HEK293 (cell line): Measurements from ENCODE around the gene LTC4S.
A peak's percentile ranks its signal among the peaks of the same experiment; 100 is the strongest.

ENCODE experiments used
- BCL11A ChIP-seq: fragments of 450-650 bp; formaldehyde crosslinking; IDR thresholded peaks from 2 replicates; pipeline ENCODE4 v1.5.1; 2016; ENCODE audit warnings: low read depth, missing biosample characterization, missing genetic modification characterization
- GLIS2 ChIP-seq: fragments of 450-650 bp; formaldehyde crosslinking; IDR thresholded peaks from 2 replicates; pipeline ENCODE4 v1.5.1; 2016; ENCODE audit warnings: missing biosample characterization, missing genetic modification characterization
- REPIN1 ChIP-seq: fragments of 450-650 bp; formaldehyde crosslinking; IDR thresholded peaks from 2 replicates; pipeline ENCODE4 v1.5.1; 2017; ENCODE audit warnings: missing biosample characterization, missing genetic modification characterization, low read depth
- SP3 ChIP-seq: fragments of 450-650 bp; formaldehyde crosslinking; IDR thresholded peaks from 2 replicates; pipeline ENCODE4 v1.5.1; 2016; ENCODE audit warnings: missing biosample characterization, missing genetic modification characterization
- ZBTB17 ChIP-seq: fragments of 450-650 bp; formaldehyde crosslinking; IDR thresholded peaks from 2 replicates; pipeline ENCODE4 v1.5.1; 2016; ENCODE audit warnings: missing biosample characterization, missing genetic modification characterization
- ZBTB48 ChIP-seq: fragments of 450-650 bp; formaldehyde crosslinking; IDR thresholded peaks from 2 replicates; pipeline ENCODE4 v1.5.1; 2016; ENCODE audit warnings: missing biosample characterization, missing genetic modification characterization
- ZBTB7A ChIP-seq: fragments of 450-650 bp; formaldehyde crosslinking; IDR thresholded peaks from 2 replicates; pipeline ENCODE4 v1.5.1; 2016; ENCODE audit warnings: low read depth, missing biosample characterization, missing genetic modification characterization
- ZEB2 ChIP-seq: fragments of 450-650 bp; formaldehyde crosslinking; IDR thresholded peaks from 2 replicates; pipeline ENCODE4 v1.5.1; 2016; ENCODE audit warnings: missing biosample characterization, missing genetic modification characterization
- ZFP37 ChIP-seq: fragments of 450-650 bp; formaldehyde crosslinking; IDR thresholded peaks from 2 replicates; pipeline ENCODE4 v1.5.1; 2016; ENCODE audit warnings: missing biosample characterization, missing genetic modification characterization
- ZNF2 ChIP-seq: fragments of 450-650 bp; formaldehyde crosslinking; IDR thresholded peaks from 2 replicates; pipeline ENCODE4 v1.5.1; 2016; ENCODE audit warnings: missing biosample characterization, missing genetic modification characterization
- ZNF24 ChIP-seq: fragments of 450-650 bp; formaldehyde crosslinking; IDR thresholded peaks from 2 replicates; pipeline ENCODE4 v1.5.1; 2016; ENCODE audit warnings: missing biosample characterization, missing genetic modification characterization
- ZNF302 ChIP-seq: fragments of 450-650 bp; formaldehyde crosslinking; IDR thresholded peaks from 2 replicates; pipeline ENCODE4 v1.5.1; 2016; ENCODE audit warnings: missing biosample characterization, missing genetic modification characterization, low read depth
- ZNF423 ChIP-seq: fragments of 450-650 bp; formaldehyde crosslinking; IDR thresholded peaks from 2 replicates; pipeline ENCODE4 v1.5.1; 2016; ENCODE audit warnings: missing biosample characterization, missing genetic modification characterization
- ZNF561 ChIP-seq: fragments of 450-650 bp; IDR thresholded peaks from 2 replicates; pipeline ENCODE4 v1.5.1; 2018; ENCODE audit warnings: missing biosample characterization, missing genetic modification characterization, borderline replicate concordance
- ZNF629 ChIP-seq: fragments of 450-650 bp; formaldehyde crosslinking; IDR thresholded peaks from 2 replicates; pipeline ENCODE4 v1.5.1; 2017; ENCODE audit warnings: missing biosample characterization, missing genetic modification characterization
- ZNF664 ChIP-seq: fragments of 450-650 bp; formaldehyde crosslinking; IDR thresholded peaks from 2 replicates; pipeline ENCODE4 v1.5.1; 2016; ENCODE audit warnings: missing biosample characterization, missing genetic modification characterization
- ZNF747 ChIP-seq: fragments of 450-650 bp; formaldehyde crosslinking; IDR thresholded peaks from 2 replicates; pipeline ENCODE4 v1.5.1; 2016; ENCODE audit warnings: missing biosample characterization, missing genetic modification characterization
- ZNF76 ChIP-seq: fragments of 450-650 bp; formaldehyde crosslinking; IDR thresholded peaks from 2 replicates; pipeline ENCODE4; 2016; ENCODE audit warnings: low read depth, missing biosample characterization, missing genetic modification characterization, borderline replicate concordance
- ZNF843 ChIP-seq: fragments of 450-650 bp; formaldehyde crosslinking; IDR thresholded peaks from 2 replicates; pipeline ENCODE4 v1.5.1; 2016; ENCODE audit warnings: missing biosample characterization, missing genetic modification characterization
- ZXDB ChIP-seq: fragments of 450-650 bp; formaldehyde crosslinking; IDR thresholded peaks from 2 replicates; pipeline ENCODE4 v1.5.1; 2016; ENCODE audit warnings: missing biosample characterization, missing genetic modification characterization
- TF ChIP-seq, protein P1 (sequence below): fragments of 450-650 bp; formaldehyde crosslinking; optimal IDR thresholded peaks from 2 replicates; pipeline ENCODE3; 2016; ENCODE audit warnings: missing biosample characterization, mild to moderate bottlenecking, missing genetic modification characterization
- TF ChIP-seq, protein P2 (sequence below): fragments of 450-650 bp; formaldehyde crosslinking; IDR thresholded peaks from 2 replicates; pipeline ENCODE4 v1.5.1; 2017; ENCODE audit warnings: missing biosample characterization, missing genetic modification characterization
- TF ChIP-seq, protein P3 (sequence below): sonication (generic); formaldehyde crosslinking; IDR thresholded peaks from 2 replicates; pipeline ENCODE4 v1.8.1; 2022; ENCODE audit warnings: mild to moderate bottlenecking, moderate library complexity, missing genetic modification reagents
- TF ChIP-seq, protein P4 (sequence below): IDR thresholded peaks from 2 replicates; pipeline ENCODE4 v1.6.1; 2011; ENCODE audit warnings: mild to moderate bottlenecking, low read depth, low read length, borderline replicate concordance
- TF ChIP-seq, protein P5 (sequence below): fragments of 450-650 bp; formaldehyde crosslinking; IDR thresholded peaks from 2 replicates; pipeline ENCODE4 v1.5.1; 2017; ENCODE audit warnings: missing biosample characterization, missing genetic modification characterization
- TF ChIP-seq, protein P6 (sequence below): fragments of 450-650 bp; formaldehyde crosslinking; IDR thresholded peaks from 2 replicates; pipeline ENCODE4 v1.5.1; 2016; ENCODE audit warnings: missing biosample characterization, missing genetic modification characterization
- TF ChIP-seq, protein P7 (sequence below): fragments of 450-650 bp; formaldehyde crosslinking; IDR thresholded peaks from 2 replicates; pipeline ENCODE4 v1.5.1; 2016; ENCODE audit warnings: missing biosample characterization, missing genetic modification characterization

The LTC4S gene

DNA sequence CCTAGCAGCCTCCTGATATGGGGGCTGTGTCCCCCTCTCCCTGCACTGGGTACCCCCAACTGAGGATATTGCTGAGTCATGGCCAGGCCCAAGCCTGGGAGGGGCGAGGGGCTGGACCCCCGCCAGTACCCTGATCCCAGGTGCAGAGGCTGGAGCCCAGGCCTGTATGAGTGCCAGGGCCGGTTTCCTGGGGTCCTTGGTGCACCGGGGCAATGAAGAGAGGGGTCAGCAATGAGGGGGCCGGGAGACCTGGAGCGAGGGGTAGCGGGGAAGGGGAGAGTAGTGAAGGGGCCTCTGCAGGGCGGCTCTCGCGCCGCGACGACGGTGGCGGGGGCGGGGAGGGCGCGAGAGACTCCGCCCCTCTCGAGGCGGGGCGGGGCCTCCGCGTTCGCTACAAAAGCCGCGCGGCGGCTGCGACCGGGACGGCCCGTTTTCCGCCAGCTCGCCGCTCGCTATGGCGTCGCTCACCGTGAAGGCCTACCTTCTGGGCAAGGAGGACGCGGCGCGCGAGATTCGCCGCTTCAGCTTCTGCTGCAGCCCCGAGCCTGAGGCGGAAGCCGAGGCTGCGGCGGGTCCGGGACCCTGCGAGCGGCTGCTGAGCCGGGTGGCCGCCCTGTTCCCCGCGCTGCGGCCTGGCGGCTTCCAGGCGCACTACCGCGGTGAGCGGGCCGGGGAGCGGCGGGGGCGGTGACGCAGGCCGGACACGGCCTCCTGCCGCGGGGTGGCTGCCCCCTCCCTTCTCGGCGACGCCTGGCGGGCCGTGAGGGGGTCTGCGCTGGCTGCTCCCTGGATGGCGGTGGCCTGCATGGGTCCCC lies 26.9 kb downstream of the LTC4S start, which contains the start of gene SQSTM1 (continued):
- TF ChIP-seq, protein P1, sequence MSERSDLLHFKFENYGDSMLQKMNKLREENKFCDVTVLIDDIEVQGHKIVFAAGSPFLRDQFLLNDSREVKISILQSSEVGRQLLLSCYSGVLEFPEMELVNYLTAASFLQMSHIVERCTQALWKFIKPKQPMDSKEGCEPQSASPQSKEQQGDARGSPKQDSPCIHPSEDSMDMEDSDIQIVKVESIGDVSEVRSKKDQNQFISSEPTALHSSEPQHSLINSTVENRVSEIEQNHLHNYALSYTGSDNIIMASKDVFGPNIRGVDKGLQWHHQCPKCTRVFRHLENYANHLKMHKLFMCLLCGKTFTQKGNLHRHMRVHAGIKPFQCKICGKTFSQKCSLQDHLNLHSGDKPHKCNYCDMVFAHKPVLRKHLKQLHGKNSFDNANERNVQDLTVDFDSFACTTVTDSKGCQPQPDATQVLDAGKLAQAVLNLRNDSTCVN (tag by site-specific recombination) = peak; percentile 70
- TF ChIP-seq ZNF561 (peak; percentile 34; the same call in 1 of the 2 replicates), ZNF843 (tag by site-specific recombination) (peak; percentile 33; the same call in 1 of the 2 replicates), ZNF24 (tag by site-specific recombination) (peak; percentile 81; the same call in 1 of the 2 replicates), ZNF2 (tag by site-specific recombination) (peak; percentile 80), BCL11A (tag by site-specific recombination) (peak; percentile 94), GLIS2 (tag by site-specific recombination) (peak; percentile 95), ZNF664 (tag by site-specific recombination) (no peak), ZNF629 (tag by site-specific recombination) (peak; percentile 78), ZBTB48 (tag by site-specific recombination) (0 out of 2 replicates have a peak, but pooled peaks have one; percentile 63), ZNF747 (no peak), ZXDB (tag by site-specific recombination) (peak; percentile 90), ZNF302 (tag by site-specific recombination) (no peak), ZNF76 (peak; percentile 72), ZFP37 (tag by site-specific recombination) (peak; percentile 83; the same call in 1 of the 2 replicates), SP3 (tag by site-specific recombination) (peak; percentile 95), ZBTB7A (tag by site-specific recombination) (0 out of 2 replicates have a peak, but pooled peaks have one; percentile 58), REPIN1 (tag by site-specific recombination) (0 out of 2 replicates have a peak, but pooled peaks have one; percentile 16), ZBTB17 (tag by site-specific recombination) (peak; percentile 63), ZNF423 (tag by site-specific recombination) (0 out of 2 replicates have a peak, but pooled peaks have one; percentile 10), ZEB2 (tag by site-specific recombination) (peak; percentile 92)
- TF ChIP-seq, protein P2, sequence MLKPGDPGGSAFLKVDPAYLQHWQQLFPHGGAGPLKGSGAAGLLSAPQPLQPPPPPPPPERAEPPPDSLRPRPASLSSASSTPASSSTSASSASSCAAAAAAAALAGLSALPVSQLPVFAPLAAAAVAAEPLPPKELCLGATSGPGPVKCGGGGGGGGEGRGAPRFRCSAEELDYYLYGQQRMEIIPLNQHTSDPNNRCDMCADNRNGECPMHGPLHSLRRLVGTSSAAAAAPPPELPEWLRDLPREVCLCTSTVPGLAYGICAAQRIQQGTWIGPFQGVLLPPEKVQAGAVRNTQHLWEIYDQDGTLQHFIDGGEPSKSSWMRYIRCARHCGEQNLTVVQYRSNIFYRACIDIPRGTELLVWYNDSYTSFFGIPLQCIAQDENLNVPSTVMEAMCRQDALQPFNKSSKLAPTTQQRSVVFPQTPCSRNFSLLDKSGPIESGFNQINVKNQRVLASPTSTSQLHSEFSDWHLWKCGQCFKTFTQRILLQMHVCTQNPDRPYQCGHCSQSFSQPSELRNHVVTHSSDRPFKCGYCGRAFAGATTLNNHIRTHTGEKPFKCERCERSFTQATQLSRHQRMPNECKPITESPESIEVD (tag by site-specific recombination) = no peak
- TF ChIP-seq, protein P3, sequence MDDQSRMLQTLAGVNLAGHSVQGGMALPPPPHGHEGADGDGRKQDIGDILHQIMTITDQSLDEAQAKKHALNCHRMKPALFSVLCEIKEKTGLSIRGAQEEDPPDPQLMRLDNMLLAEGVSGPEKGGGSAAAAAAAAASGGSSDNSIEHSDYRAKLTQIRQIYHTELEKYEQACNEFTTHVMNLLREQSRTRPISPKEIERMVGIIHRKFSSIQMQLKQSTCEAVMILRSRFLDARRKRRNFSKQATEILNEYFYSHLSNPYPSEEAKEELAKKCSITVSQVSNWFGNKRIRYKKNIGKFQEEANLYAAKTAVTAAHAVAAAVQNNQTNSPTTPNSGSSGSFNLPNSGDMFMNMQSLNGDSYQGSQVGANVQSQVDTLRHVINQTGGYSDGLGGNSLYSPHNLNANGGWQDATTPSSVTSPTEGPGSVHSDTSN (CRISPR knock-in tag) = no peak
- TF ChIP-seq, protein P4, sequence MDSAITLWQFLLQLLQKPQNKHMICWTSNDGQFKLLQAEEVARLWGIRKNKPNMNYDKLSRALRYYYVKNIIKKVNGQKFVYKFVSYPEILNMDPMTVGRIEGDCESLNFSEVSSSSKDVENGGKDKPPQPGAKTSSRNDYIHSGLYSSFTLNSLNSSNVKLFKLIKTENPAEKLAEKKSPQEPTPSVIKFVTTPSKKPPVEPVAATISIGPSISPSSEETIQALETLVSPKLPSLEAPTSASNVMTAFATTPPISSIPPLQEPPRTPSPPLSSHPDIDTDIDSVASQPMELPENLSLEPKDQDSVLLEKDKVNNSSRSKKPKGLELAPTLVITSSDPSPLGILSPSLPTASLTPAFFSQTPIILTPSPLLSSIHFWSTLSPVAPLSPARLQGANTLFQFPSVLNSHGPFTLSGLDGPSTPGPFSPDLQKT = no peak
- TF ChIP-seq, protein P5, sequence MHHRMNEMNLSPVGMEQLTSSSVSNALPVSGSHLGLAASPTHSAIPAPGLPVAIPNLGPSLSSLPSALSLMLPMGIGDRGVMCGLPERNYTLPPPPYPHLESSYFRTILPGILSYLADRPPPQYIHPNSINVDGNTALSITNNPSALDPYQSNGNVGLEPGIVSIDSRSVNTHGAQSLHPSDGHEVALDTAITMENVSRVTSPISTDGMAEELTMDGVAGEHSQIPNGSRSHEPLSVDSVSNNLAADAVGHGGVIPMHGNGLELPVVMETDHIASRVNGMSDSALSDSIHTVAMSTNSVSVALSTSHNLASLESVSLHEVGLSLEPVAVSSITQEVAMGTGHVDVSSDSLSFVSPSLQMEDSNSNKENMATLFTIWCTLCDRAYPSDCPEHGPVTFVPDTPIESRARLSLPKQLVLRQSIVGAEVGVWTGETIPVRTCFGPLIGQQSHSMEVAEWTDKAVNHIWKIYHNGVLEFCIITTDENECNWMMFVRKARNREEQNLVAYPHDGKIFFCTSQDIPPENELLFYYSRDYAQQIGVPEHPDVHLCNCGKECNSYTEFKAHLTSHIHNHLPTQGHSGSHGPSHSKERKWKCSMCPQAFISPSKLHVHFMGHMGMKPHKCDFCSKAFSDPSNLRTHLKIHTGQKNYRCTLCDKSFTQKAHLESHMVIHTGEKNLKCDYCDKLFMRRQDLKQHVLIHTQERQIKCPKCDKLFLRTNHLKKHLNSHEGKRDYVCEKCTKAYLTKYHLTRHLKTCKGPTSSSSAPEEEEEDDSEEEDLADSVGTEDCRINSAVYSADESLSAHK (tag by site-specific recombination) = peak; percentile 51; the same call in 1 of the 2 replicates
- TF ChIP-seq, protein P6, sequence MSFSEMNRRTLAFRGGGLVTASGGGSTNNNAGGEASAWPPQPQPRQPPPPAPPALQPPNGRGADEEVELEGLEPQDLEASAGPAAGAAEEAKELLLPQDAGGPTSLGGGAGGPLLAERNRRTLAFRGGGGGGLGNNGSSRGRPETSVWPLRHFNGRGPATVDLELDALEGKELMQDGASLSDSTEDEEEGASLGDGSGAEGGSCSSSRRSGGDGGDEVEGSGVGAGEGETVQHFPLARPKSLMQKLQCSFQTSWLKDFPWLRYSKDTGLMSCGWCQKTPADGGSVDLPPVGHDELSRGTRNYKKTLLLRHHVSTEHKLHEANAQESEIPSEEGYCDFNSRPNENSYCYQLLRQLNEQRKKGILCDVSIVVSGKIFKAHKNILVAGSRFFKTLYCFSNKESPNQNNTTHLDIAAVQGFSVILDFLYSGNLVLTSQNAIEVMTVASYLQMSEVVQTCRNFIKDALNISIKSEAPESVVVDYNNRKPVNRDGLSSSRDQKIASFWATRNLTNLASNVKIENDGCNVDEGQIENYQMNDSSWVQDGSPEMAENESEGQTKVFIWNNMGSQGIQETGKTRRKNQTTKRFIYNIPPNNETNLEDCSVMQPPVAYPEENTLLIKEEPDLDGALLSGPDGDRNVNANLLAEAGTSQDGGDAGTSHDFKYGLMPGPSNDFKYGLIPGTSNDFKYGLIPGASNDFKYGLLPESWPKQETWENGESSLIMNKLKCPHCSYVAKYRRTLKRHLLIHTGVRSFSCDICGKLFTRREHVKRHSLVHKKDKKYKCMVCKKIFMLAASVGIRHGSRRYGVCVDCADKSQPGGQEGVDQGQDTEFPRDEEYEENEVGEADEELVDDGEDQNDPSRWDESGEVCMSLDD (tag by site-specific recombination) = peak; percentile 93
- TF ChIP-seq, protein P7, sequence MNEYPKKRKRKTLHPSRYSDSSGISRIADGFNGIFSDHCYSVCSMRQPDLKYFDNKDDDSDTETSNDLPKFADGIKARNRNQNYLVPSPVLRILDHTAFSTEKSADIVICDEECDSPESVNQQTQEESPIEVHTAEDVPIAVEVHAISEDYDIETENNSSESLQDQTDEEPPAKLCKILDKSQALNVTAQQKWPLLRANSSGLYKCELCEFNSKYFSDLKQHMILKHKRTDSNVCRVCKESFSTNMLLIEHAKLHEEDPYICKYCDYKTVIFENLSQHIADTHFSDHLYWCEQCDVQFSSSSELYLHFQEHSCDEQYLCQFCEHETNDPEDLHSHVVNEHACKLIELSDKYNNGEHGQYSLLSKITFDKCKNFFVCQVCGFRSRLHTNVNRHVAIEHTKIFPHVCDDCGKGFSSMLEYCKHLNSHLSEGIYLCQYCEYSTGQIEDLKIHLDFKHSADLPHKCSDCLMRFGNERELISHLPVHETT (tag by site-specific recombination) = peak; percentile 77; the same call in 1 of the 2 replicates
